Astrocyte (in vitro differentiated cells and primary cell): ENCODE results near the gene L1TD1.

Experiments
- EZH2 ChIP-seq: IDR thresholded peaks from 2 replicates; pipeline ENCODE4 v1.6.1; 2012; ENCODE audit warnings: mild to moderate bottlenecking, low read length, inconsistent platforms; ENCODE audit not compliant: insufficient read depth
- TF ChIP-seq, protein P1 (sequence below): IDR thresholded peaks from 2 replicates; pipeline ENCODE4 v1.5.1; 2011; ENCODE audit warnings: low read depth, mild to moderate bottlenecking, inconsistent platforms, low read length, moderate library complexity; ENCODE audit not compliant: insufficient read depth

DNA sequence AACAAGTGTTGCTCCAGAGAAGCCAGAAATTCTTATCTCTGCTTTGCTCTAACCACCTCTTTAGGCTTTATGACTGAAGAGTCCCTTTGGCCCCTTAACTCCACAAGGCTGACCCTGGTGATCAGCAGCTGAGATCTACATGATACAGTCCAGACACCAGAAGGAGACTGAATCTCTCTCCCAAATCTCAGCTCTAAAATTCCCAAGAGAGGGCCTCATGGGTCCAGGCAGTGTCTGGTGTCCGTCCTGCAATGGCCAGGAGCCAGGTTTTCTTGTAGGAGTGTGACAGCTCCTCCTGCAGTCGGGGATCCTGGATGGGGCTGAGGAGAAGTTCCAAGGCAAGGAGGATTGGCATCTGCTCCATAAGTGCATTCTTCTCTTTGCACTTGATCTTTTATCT lies 35.3 kb downstream of the L1TD1 start:
- no peak for TF ChIP-seq EZH2
- TF ChIP-seq, protein P1, sequence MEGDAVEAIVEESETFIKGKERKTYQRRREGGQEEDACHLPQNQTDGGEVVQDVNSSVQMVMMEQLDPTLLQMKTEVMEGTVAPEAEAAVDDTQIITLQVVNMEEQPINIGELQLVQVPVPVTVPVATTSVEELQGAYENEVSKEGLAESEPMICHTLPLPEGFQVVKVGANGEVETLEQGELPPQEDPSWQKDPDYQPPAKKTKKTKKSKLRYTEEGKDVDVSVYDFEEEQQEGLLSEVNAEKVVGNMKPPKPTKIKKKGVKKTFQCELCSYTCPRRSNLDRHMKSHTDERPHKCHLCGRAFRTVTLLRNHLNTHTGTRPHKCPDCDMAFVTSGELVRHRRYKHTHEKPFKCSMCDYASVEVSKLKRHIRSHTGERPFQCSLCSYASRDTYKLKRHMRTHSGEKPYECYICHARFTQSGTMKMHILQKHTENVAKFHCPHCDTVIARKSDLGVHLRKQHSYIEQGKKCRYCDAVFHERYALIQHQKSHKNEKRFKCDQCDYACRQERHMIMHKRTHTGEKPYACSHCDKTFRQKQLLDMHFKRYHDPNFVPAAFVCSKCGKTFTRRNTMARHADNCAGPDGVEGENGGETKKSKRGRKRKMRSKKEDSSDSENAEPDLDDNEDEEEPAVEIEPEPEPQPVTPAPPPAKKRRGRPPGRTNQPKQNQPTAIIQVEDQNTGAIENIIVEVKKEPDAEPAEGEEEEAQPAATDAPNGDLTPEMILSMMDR, result no peak
